Activated CD8-positive, alpha-beta T cell treated with anti-CD3 and anti-CD28 coated beads for 36 hours (primary cell): ENCODE data around the gene APPBP2. TPM values are rescaled to one million over a fixed set of nuclear protein-coding genes. Genes with fewer than 3 reads are reported as not detected.

Experiments used
- ATAC-seq: fragments of 200-7000 bp; cut with Tn5 transposase; one replicate; pipeline ENCODE4 v1.10.0; 2021; ENCODE audit warnings: mild to moderate bottlenecking, moderate library complexity
- CTCF ChIA-PET: fragments of 350-600 bp; sonication (Branson Sonifier 250); formaldehyde crosslinking; loops from one replicate; lab custom pipeline; 2021; ENCODE audit warnings: antibody characterized with exemption; lab: Charles Lee
- POLR2A ChIA-PET: fragments of 350-600 bp; sonication (Branson Sonifier 250); formaldehyde crosslinking; loops from one replicate; lab custom pipeline; 2021; ENCODE audit warnings: antibody characterized with exemption; lab: Charles Lee
- DNase-seq: peaks from one replicate; pipeline ENCODE4 v3.0.0-alpha.2; 2020
- H3K27ac Mint-ChIP-seq: one replicate; pipeline ENCODE4 v1.8.0; 2021; ENCODE audit warnings: mild to moderate bottlenecking, mixed read lengths
- H3K27me3 Mint-ChIP-seq: one replicate; pipeline ENCODE4 v1.8.0; 2021; ENCODE audit warnings: mixed read lengths
- H3K36me3 Mint-ChIP-seq: one replicate; pipeline ENCODE4 v1.8.0; 2021; ENCODE audit warnings: low read depth, mixed read lengths
- H3K4me1 Mint-ChIP-seq: one replicate; pipeline ENCODE4 v1.8.0; 2021; ENCODE audit warnings: low read depth, mixed read lengths
- H3K4me3 Mint-ChIP-seq: one replicate; pipeline ENCODE4 v1.8.0; 2021; ENCODE audit warnings: mild to moderate bottlenecking, moderate library complexity, mixed read lengths
- H3K9me3 Mint-ChIP-seq: one replicate; pipeline ENCODE4 v1.8.0; 2021; ENCODE audit warnings: mixed read lengths
- CTCF ChIP-seq: fragments of 200-600 bp; IDR thresholded peaks from one replicate; pipeline ENCODE4 v1.8.0; 2022; ENCODE audit warnings: antibody characterized with exemption, mild to moderate bottlenecking
- intact Hi-C: fragments of 100-400 bp; cut with micrococcal nuclease; formaldehyde crosslinking; loops from one replicate; pipeline ENCODE4 v1.10.0; 2022
- total RNA-seq, 2 experiments: library from RNA; stranded (reverse); gene quantifications; one replicate each; pipeline ENCODE4 v1.2.3, GENCODE V29; 2021

The APPBP2 gene
- total RNA-seq, 2 experiments from 2014 or later = 22.5 to 22.8 TPM

- Mint-ChIP-seq H3K9me3 (peaks cover 7% of the 10 kb centered on the region), H3K4me1 (no peaks in the 10 kb centered on the region), H3K36me3 (no peaks in the 10 kb centered on the region), H3K27ac (no peak overlapping the region), H3K27me3 (no peaks in the 10 kb centered on the region), H3K4me3 (no peak overlapping the region)
- TF ChIP-seq CTCF = no peak
- ChIA-PET POLR2A (no interaction called here), CTCF (interaction anchor here (0.6 to 1.0 kb wide), 2 partner anchors 8 to 391 kb away, joined by 3 read pairs; no protein-coding TSS in a partner anchor)
- ATAC-seq (no peak), DNase-seq (no peak)
- intact Hi-C loops = no loop called here
Measured at GRCh38 chr17:60562421-60562820, 36.4 kb upstream of the APPBP2 start.

- TF ChIP-seq CTCF = no peak
- ChIA-PET CTCF (interaction anchor here (2.7 kb wide), 1 partner anchor 9 kb away, joined by 15 read pairs; no protein-coding TSS in a partner anchor), POLR2A (interaction anchor here (0.6 to 0.8 kb wide), 2 partner anchors 136 to 290 kb away, joined by 3 read pairs; no protein-coding TSS in a partner anchor)
- DNase-seq = no peak
- peaks cover 8% of the 10 kb centered on the region for H3K9me3 Mint-ChIP-seq
- H3K27ac Mint-ChIP-seq = no peak overlapping the region
- no peak for ATAC-seq
- H3K4me1 Mint-ChIP-seq = no peaks in the 10 kb centered on the region
- intact Hi-C loops = no loop called here
- no peak overlapping the region for H3K4me3 Mint-ChIP-seq
- no peaks in the 10 kb centered on the region for H3K27me3 Mint-ChIP-seq
- no peaks in the 10 kb centered on the region for H3K36me3 Mint-ChIP-seq
Measured at GRCh38 chr17:60560860-60561257, 34.8 kb upstream of the APPBP2 start.

- Mint-ChIP-seq H3K4me1 (no peaks in the 10 kb centered on the region), H3K4me3 (no peak overlapping the region), H3K27ac (no peak overlapping the region), H3K9me3 (peaks cover 8% of the 10 kb centered on the region), H3K27me3 (no peaks in the 10 kb centered on the region), H3K36me3 (no peaks in the 10 kb centered on the region)
- TF ChIP-seq CTCF = no peak
- ChIA-PET CTCF (interaction anchor here (1.4 to 2.7 kb wide), 2 partner anchors 10 to 19 kb away, joined by 3 to 15 read pairs; no protein-coding TSS in a partner anchor), POLR2A (interaction anchor here (0.6 to 0.8 kb wide), 2 partner anchors 135 to 290 kb away, joined by 3 read pairs; no protein-coding TSS in a partner anchor)
- ATAC-seq (no peak), DNase-seq (no peak)
- intact Hi-C loops = no loop called here
Measured at GRCh38 chr17:60559995-60560859, 34.2 kb upstream of the APPBP2 start.

- no peak overlapping the region for H3K4me3 Mint-ChIP-seq
- CTCF ChIA-PET = interaction anchor here (1.4 to 2.7 kb wide), 2 partner anchors 10 to 18 kb away, joined by 3 to 15 read pairs; no protein-coding TSS in a partner anchor
Measured at GRCh38 chr17:60559659-60559994, 33.6 kb upstream of the APPBP2 start.

More at GRCh38 chr17:60559659-60559994, 33.6 kb upstream of the APPBP2 start:
- TF ChIP-seq CTCF = no peak
- Mint-ChIP-seq H3K9me3 (peaks cover 8% of the 10 kb centered on the region), H3K36me3 (no peaks in the 10 kb centered on the region), H3K27me3 (no peaks in the 10 kb centered on the region), H3K4me1 (no peaks in the 10 kb centered on the region), H3K27ac (no peak overlapping the region)
- POLR2A ChIA-PET = no interaction called here
- ATAC-seq = no peak
- no peak for DNase-seq
- intact Hi-C loops = no loop called here
